ENCODE data around the gene CAMKK1. TPM values are rescaled to one million over a fixed set of nuclear protein-coding genes. Genes with fewer than 3 reads are reported as not detected.

Gene CAMKK1
- polyA plus RNA-seq, 1 donor from 2014 or later: 8.9 TPM

- TF ChIP-seq CTCF (IDR thresholded peaks at IDR 0.05; ENCODE audit: poor library complexity, severe bottlenecking) (no peak), SMC3 (conservative IDR thresholded peaks at IDR 0.05; ENCODE audit: poor library complexity) (no peak)
These were observed 64.6 kb downstream of the CAMKK1 start (continued) for GRCh38 chr17:3828151-3828851.

GRCh38 chr17:3827124-3827773 is 65.6 kb downstream of the CAMKK1 start:
- no peak overlapping the region for H2AFZ ChIP-seq (ENCODE audit: low read depth, low read length)
- peaks cover under 1% of the 10 kb centered on the region for H3K36me3 ChIP-seq (ENCODE audit: insufficient read depth, low read length)
- H4K20me1 ChIP-seq (ENCODE audit: insufficient read depth): peaks cover 4% of the 10 kb centered on the region
- no peaks in the 10 kb centered on the region for H3F3A ChIP-seq (ENCODE audit: insufficient read depth, low read length, poor library complexity, severe bottlenecking)
- no peak overlapping the region for H3K9ac ChIP-seq (ENCODE audit: low read length)
- H3K9me2 ChIP-seq (ENCODE audit: insufficient read depth, low read length): no peaks in the 10 kb centered on the region
- H3K27me3 ChIP-seq (ENCODE audit: insufficient read depth, low read depth, low read length): no peaks in the 10 kb centered on the region
- no peak overlapping the region for H3K4me3 ChIP-seq (ENCODE audit: low read length)
- no peaks in the 10 kb centered on the region for H3K79me2 ChIP-seq (replicated peaks; ENCODE audit: insufficient read depth, low read length)
- no peak overlapping the region for H3K27ac ChIP-seq (ENCODE audit: low read length)
- H3K9me3 ChIP-seq (ENCODE audit: low read length): no peaks in the 10 kb centered on the region
- H3K4me2 ChIP-seq (ENCODE audit: low read length): no peak overlapping the region
- TF ChIP-seq RAD21 (conservative IDR thresholded peaks at IDR 0.05) (peak; percentile 70), SMC3 (conservative IDR thresholded peaks at IDR 0.05; ENCODE audit: poor library complexity) (peak; percentile 71), REST (IDR thresholded peaks at IDR 0.05; ENCODE audit: borderline replicate concordance) (no peak), CTCF (IDR thresholded peaks at IDR 0.05; ENCODE audit: poor library complexity, severe bottlenecking) (peak; percentile 66)

GRCh38 chr17:3826191-3826590 is 66.7 kb downstream of the CAMKK1 start:
- Histone ChIP-seq H3K9me2 (ENCODE audit: insufficient read depth, low read length) (no peaks in the 10 kb centered on the region), H3K4me3 (ENCODE audit: low read length) (no peak overlapping the region), H3K79me2 (replicated peaks; ENCODE audit: insufficient read depth, low read length) (no peaks in the 10 kb centered on the region), H3K27ac (ENCODE audit: low read length) (no peak overlapping the region), H3K4me2 (ENCODE audit: low read length) (no peak overlapping the region), H3K27me3 (ENCODE audit: insufficient read depth, low read depth, low read length) (no peaks in the 10 kb centered on the region), H3F3A (ENCODE audit: insufficient read depth, low read length, poor library complexity, severe bottlenecking) (no peaks in the 10 kb centered on the region), H3K36me3 (ENCODE audit: insufficient read depth, low read length) (peaks cover 6% of the 10 kb centered on the region), H3K9me3 (ENCODE audit: low read length) (no peaks in the 10 kb centered on the region), H3K9ac (ENCODE audit: low read length) (no peak overlapping the region), H2AFZ (ENCODE audit: low read depth, low read length) (no peak overlapping the region), H4K20me1 (ENCODE audit: insufficient read depth) (peaks cover 4% of the 10 kb centered on the region)
- TF ChIP-seq EP300 (conservative IDR thresholded peaks at IDR 0.05; ENCODE audit: poor library complexity, severe bottlenecking) (no peak), POLR2AphosphoS5 (IDR thresholded peaks at IDR 0.05) (no peak), RAD21 (conservative IDR thresholded peaks at IDR 0.05) (no peak)
